CD4-positive, alpha-beta T cell treated with Interleukin-12 subunit alpha and Interleukin-12 subunit beta, for 1 hour (primary cell): Measurements from ENCODE around the gene HCRTR2.
"Not testable (repeated sequence)": the region's sequence is repeated elsewhere in the genome, so short reads cannot be mapped to it uniquely, and the experiment has no call there.

Experiments
- DNase-seq: peaks from one replicate; pipeline ENCODE4 v3.0.0-alpha.2; 2020

Gene HCRTR2

DNA sequence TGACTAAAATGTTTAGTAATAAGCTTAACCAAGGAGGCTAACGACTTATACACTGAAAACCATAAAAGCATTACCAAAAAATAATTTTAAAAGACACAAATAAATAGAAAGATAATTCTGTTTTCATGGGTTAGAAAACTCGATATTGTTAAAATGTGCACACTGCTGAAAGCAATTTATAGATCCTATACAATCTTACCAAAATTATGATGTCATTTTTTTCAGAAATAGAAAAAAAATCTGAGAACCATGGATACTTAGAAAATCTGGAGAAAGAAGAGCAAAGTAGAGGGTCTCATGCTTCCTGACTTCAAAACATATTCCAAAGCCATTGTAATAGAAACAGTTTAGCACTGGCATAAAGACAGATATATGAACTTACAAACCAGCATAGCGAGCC is 46.6 kb downstream of the HCRTR2 start:
- DNase-seq, result no peak

DNA sequence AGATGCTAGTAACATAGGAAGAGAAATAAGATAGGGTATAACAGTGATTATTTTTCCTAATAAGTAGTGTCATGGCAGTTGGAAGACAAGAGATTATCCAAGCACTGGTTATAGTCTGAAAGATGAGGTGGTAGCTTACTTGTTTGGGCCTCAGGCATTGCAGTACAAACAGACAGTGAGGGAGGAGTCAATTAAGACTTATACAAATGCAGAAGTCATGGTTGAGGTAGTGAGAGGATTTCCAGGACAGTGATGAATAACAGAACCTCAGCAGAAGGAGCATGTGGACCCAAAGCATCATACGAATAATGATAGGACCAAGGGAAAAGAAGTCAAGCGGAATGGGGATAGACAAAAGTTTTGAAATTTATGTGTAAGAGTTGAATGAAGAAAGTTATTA is 53.5 kb downstream of the HCRTR2 start:
- DNase-seq, result no peak

DNA sequence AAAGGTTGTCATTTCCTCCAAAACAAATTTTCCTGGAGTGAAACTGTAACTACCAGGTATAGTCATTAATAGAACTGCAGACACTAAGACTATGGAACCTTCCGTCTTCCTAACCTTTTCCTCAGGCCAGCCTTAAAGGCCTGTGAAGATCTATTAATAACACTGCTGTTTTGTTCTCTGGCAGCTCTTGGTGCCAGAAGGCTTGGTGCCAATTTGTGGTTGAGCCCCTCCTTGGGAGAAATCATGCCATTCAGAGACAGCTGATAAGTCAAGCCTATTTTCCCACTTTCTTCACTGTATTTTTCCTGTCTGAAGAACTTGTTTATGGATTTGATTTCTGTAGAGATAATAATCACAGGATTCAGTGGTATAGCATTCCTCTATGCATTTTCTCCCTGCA is 64.8 kb downstream of the HCRTR2 start:
- DNase-seq, result no peak

DNA sequence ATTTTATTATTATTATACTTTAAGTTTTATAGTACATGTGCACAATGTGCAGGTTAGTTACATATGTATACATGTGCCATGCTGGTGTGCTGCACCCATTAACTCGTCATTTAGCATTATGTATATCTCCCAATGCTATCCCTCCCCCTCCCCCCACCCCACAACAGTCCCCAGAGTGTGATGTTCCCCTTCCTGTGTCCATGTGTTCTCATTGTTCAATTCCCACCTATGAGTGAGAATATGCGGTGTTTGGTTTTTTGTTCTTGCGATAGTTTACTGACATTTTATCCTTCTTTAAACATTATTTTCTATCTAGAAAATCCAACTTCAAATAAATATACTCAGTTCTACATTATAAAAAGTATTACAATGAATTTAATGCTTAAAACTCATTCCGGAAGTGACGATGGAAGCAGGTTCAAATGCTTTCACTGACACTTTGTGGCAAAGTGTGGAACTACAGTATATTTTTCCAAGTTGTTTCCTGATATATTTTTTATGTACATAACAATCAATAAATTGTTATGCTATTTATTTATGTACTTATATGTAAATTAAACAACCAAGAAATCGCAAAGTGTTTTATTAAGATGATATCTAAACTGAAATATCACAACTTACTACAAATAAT is 66.8 kb downstream of the HCRTR2 start:
- DNase-seq, result not testable (repeated sequence)

DNA sequence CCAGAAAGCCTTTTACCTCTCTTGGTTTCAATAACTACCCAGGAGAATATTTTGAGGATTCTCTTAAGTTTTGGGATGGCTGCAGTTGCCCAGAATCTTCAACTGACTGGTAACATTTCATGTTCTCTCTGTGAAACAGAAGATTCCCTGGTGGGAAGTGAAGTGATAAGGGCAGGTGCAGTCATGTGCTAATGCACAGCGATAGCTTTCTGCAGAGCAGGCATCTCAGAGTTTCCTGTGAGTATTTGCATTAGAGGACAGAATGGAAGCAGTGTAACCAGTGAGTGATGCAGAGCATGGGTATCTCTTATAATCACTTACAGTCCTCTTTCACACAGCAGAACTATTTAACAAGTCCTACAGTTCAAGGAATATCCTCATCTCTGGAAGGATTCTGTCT is 76.1 kb downstream of the HCRTR2 start:
- DNase-seq, result no peak

DNA sequence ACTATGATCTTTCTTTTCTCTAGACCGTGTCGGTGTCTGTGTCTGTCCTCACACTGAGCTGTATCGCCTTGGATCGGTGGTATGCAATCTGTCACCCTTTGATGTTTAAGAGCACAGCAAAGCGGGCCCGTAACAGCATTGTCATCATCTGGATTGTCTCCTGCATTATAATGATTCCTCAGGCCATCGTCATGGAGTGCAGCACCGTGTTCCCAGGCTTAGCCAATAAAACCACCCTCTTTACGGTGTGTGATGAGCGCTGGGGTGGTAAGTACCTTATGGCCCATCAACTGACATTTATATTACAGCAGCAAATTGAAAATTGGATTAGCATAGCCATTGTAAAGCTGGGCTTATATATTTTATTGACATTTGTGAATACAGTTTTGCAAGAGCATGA is 80.8 kb downstream of the HCRTR2 start:
- no peak for DNase-seq

DNA sequence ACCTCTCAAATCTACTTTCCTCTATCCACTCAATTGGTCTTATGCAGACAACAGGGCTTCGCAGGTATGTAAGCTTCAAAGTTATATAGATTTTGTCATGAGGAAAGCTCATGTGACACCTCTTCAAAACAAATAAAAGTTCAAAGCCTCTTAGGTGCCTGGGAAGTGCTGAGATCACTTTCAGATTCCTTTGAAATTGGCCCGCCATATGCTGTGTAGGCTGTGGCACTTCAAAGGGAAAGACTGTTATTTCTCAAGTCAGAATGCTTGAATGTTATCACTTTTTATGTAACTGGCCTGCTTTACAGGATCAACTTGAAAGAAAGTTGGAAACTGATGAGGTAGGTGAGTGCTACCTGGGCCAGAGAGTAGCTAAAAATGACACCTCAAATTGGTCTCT is 85.9 kb downstream of the HCRTR2 start:
- DNase-seq, result no peak

DNA sequence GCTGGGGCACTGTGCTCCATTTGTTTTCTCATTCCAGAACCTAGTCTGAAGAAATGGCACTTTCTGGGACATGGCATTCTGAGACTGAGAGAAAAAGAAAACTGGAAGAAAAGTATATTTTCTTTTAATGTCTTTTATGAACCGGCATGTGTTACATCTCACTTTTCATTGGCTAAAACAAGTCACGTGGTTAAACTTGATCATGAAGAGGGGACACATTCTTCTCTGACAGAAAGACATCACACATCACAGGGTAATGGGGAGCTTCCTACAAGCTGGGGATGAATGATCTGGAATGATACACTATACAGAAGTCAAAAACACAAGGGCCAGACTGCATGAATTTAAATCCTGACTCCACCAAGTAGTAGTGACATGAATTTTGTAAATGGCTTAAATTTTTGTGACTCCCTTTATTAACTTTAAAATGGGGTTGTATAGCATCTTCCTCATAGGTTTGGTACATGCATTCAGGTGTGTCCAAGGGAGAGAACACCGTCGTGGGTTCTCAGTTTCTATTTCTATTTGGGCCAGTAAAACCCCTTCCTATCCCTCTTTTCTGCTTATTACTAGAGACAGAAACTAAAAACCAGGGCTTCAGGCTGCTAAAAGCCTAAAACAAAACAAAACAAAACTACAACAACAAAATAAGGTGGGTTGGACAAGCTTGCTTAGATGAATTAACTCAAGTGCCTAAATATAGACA is 91.2 kb downstream of the HCRTR2 start:
- no peak for DNase-seq

DNA sequence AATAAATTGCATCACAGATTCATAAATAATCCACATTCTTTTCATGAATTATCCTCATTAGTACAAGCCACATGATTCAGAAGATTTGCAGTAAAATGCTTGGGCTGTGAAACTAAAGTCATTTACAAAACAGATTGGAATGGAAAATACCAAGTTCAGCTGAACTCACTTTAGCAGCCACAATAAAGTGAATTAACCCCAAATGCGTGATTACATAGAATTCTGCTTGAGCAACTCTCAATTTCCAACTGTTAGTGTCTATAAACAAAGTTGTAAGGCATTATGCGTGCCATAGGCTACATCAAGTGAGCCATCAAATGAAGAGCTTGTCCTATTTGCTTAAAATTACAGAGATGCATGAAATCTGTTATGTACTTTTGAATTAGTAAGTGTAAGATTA is 92.6 kb downstream of the HCRTR2 start:
- no peak for DNase-seq

DNA sequence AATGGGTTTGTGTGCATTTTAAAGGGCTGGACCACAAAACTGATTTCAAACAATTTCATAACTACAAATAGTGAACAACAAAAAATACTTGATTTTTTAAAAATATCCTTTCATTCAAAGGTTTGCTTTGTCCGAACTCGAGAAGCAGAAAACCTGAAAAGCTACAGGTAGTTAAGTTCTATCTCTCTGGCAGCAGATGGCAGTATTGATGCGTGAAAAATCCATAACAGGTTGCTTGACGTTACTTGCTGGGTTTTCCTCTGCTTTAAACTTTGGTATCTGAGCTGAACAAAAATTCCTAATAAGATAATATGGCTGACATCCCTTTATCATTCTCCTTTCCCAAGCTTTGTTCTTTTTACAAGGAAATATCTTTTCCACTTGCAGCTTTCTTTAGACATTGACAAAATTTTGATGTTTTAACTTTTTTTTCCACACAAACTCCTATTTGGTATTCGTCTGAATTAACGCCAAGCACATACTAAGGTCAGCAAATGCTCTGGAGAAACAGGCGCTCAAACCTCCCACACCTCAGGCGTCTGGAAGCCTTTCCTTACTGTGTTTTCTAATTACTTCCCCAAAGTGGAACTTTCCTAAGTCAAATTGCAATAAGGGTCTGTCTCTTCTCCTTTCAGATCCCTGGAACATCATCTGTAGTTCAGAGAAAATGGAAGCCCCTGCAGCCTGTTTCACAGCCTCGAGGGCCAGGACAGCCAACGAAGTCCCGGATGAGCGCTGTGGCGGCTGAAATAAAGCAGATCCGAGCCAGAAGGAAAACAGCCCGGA is 102.6 kb downstream of the HCRTR2 start:
- DNase-seq, result no peak

DNA sequence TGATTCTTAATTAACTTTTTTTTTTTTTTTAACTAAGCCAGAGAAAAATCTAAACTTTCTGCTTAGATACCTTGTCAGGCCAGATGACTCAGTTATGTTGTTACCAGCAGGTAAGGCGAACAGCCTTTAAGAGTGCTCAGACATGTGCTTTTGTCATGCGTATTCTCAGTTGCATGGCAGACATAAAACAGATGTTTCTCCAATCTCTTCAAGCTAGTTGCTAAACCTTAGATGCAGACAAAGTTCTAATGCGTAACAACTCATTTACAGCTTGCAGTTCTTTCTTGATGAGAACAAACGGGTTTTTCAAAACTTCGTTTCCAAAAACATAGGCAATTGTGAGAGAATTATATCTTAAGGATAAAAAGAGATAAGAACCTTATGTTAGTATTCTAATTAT is 103.3 kb downstream of the HCRTR2 start:
- DNase-seq, result no peak

DNA sequence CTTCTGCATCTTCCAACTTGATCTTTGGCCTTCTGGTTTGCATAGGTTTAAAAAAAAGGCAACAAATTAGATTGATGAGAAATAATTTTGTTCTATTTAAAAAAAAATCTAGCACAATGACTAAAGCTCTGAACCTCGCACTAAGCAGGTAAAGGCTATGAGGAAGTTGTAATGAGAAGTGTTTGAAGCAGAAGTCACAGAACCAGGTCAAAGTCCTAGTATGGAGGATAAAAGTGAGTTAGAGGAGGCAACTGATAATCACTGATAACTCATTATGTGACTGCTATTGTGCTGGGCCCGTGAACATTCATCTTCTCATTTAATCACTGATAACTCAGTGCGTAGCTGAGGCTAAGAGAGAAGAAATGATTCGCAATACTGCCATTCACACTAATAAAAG is 106.9 kb downstream of the HCRTR2 start:
- no peak for DNase-seq

DNA sequence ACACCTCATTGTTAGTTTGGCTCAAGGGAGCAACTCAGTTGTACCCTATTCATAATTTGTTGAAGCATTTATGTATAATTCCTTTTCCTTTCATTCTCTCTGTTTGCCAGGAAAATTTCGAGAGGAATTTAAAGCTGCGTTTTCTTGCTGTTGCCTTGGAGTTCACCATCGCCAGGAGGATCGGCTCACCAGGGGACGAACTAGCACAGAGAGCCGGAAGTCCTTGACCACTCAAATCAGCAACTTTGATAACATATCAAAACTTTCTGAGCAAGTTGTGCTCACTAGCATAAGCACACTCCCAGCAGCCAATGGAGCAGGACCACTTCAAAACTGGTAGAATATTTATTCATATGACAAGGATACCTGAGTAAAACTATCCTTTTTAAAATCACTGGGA is 107.8 kb downstream of the HCRTR2 start:
- no peak for DNase-seq

DNA sequence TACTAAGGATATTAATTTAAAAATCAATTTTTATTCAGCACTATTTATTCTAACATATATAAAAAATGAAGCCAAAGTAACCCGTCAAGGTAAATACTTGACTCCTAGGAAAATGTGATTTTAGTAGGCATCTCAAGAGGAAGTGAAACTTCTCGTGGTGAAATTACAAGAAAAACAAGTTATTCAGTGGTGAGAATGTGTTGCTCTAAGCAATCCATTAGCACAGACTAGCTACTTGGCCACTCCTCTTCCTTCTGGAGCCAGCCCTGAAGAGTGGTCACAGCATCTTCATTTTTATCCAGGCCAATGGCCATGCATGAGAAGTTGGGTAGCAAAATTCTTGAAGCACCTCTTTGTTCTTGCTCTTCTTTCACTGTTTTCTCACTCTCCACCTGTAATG is 112.5 kb downstream of the HCRTR2 start:
- no peak for DNase-seq

DNA sequence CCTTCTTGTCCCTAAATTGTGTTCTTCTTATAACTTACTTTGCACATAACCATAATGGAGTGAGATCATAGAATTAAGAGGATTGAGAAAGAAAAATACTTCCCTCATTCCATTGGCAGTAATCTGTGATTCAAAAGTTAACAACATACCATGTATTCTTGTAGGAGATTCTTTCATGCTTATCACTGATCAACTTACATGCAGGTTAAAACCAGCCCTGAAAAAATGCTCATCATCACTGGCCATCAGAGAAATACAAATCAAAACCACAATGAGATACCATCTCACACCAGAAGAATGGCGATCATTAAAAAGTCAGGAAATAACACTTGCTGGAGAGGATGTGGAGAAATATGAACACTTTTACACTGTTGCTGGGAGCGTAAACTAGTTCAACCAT is 116.4 kb downstream of the HCRTR2 start:
- no peak for DNase-seq

DNA sequence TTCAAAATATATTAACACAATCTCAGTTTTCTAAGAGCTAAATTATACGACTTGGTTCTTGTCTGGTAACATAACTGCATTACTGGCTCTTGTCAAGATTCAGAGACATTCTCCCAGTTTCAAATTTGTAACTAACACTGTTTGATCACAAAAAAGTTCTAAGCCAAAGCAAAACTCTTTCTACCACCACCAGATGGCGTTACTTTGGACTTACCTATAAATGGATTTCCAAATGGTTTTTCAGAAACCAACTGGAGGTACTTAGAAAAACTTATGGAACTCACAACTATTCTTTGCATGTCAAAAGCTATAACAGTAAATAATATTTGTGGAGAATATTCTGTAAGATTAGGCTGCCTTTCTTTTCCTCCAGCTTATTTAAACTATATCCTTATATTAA is 118.8 kb downstream of the HCRTR2 start:
- no peak for DNase-seq

DNA sequence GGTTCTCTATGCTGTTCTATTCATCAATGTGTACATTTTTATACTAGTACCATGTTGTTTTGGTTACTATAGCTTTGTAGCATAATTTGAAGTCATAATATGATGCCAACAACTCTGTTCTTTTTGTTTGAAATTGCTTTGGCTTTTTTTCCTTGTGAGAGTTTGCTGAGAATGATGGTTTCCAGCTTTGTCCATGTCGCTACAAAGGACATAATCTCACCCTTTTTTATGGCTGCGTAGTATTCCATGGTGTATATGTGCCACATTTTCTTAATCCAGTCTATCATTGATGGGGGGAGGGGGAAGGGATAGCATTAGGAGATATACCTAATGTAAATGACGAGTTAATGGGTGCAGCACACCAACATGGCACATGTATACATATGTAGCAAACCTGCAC is 122.9 kb downstream of the HCRTR2 start:
- not testable (repeated sequence) for DNase-seq

DNA sequence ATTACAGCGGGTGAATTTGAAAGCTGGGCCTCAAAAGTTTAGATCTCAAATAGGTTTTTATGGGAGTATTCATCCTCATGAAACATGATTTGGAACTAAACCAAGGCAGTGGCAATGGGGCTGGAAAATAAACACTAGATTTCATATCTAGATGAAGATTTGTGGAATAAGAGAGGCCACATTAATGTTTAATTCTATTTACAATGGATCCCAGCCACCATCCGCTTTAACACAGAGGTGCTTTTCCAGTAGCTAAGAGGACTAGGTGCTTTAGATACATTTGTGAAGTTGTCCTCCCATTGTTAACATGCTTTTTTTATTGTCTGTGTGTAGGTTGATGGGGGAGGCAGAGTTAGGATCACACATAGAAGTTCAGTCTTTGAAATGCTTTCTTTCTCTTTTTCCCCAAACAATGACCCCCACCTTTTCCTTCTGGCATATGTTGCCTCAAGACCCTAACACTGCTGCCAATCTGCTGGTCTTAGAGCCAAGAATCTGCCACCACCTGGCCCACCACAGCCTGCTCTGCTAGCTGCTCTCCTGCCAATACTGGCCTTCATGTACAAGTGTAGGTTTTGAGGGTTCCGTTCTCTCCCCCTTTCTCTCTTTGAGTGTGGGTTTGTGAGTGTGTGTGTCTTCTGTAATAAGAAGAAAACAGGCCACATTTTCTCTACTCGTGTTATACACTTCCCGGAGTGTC is 125.1 kb downstream of the HCRTR2 start:
- DNase-seq, result no peak

DNA sequence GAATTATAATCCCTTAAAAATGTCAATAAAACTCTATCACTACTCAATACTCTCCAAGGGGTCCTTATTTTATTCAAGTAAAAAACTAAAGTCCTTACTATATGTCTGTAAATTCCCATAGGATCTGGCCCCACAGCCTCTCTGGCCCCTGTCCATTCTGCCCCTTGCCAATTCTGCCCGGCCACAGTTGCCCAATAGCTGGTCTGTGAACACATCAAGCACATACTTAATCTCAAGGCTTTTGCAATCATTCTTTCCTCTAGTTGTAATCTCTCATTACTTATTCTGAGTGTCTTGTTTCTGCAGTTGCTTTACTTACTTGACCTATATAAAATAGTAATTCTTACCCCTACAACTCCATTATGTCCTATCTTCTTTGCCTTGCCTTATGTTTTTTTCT is 130.4 kb downstream of the HCRTR2 start:
- no peak for DNase-seq

DNA sequence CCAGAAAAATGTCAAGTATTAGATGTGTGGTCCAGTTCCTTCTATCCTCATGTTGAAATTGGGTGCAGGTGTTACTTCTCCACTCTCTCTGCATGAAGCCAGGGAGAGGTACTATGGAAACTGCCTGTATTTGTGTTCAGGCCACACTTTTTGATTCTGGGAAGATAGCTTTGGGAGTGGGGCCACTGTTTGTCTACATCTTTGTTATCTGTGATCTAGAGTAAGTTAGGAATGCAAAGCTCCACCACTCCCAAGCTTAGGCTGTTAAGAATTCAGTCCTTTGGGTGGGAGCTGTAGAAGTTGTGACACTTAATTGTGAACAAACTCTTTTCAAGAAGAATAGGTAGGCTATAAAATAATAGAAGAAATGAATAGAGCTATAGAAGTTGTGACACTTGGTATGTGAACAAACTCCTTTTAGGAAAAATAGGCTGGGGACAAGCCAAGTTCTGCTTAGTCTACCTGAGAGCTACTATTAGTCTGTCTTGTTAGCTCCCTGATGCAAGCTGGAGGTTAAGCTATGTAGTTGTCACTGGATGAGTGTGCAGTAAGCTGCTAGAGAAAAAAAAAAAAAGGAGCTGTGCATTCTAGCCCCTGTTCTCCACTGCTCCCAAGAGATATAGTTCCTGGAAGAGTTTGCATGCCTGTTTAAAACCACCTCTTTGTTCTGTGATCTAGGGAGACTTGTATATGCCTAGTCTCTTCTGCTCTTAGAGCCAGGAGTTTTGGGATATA is 145.8 kb downstream of the HCRTR2 start:
- no peak for DNase-seq

DNA sequence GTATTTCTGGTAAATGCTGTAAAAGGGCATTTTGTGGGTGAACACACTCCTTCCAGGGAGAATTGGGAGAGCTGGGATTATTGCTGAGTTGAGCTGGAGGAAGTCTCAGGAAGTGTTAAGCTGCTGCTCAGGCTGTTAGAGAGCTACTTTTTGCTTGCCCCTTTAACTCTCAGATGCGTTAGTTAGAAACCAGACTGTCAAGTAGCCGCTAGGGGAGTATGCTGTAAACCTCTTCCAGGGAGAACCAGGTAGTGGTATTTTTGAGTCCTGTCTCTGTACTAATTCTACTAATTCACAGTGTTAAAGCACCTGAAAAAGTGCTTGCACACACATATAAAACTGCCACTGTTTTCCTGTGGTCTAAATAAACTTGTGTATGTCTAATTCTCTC is 146.4 kb downstream of the HCRTR2 start:
- no peak for DNase-seq

DNA sequence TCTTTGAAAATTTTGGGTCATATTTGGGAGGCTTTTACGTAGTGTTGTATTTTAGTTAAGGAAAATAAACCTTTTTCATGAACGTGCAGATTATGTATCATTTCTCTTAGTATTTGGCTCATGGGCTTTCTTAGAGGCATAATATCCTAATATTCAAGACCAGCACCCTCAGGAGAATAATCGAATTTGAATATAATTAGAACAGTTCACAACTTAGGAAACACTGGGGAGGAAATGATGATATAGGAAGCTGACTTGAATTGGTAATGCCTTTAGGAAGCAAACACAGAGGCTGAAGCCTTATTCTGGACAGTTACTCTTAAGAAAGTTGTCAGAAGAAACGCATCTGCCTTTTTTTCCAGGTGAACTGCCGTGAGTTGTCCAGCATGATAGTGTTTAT is 152.9 kb downstream of the HCRTR2 start, which contains the start of gene GFRAL:
Gene GFRAL, plus strand, starts transcription at position 301 of the 400 bp plus-strand sequence. Its CDS starts 86 bp downstream, at position 387.
- DNase-seq, result no peak
